ENCODE results near the gene PLPP3.

The PLPP3 gene

GRCh38 chr1:56456435-56457101, 122.8 kb downstream of the PLPP3 start:
- no peak for DNase-seq

GRCh38 chr1:56453417-56454078, 125.8 kb downstream of the PLPP3 start:
- DNase-seq = no peak

- DNase-seq = no peak
Observed at GRCh38 chr1:56453016-56453415, 126.3 kb downstream of the PLPP3 start.

GRCh38 chr1:56452027-56453011, 127.0 kb downstream of the PLPP3 start:
- no peak for DNase-seq

- DNase-seq = no peak
Observed at GRCh38 chr1:56451491-56451890, 127.9 kb downstream of the PLPP3 start.

GRCh38 chr1:56450004-56450666, 129.2 kb downstream of the PLPP3 start:
- DNase-seq = no peak

GRCh38 chr1:56448529-56449300, 130.6 kb downstream of the PLPP3 start:
- DNase-seq = no peak

- no peak for DNase-seq
Observed at GRCh38 chr1:56447823-56448222, 131.5 kb downstream of the PLPP3 start.

- no peak for DNase-seq
Observed at GRCh38 chr1:56446531-56447098, 132.7 kb downstream of the PLPP3 start.

- no peak for DNase-seq
Observed at GRCh38 chr1:56444960-56445646, 134.3 kb downstream of the PLPP3 start.

Data from activated gamma-delta T cell treated with Interleukin-2 at 50 U/mL for 16 hours (primary cell).